ENCODE measurements around the gene UTRN. TPM values are rescaled to one million over a fixed set of nuclear protein-coding genes. Genes with fewer than 3 reads are reported as not detected.

Gene UTRN
- total RNA-seq, 3 donors from 2014 or later: 204 to 397 (median 263) TPM

GRCh38 chr6:144277174-144277573, 8.0 kb upstream of the UTRN start:
- Histone ChIP-seq H3K9me3 (no peaks in the 10 kb centered on the region), H3K4me1 (no peaks in the 10 kb centered on the region), H3K36me3 (no peaks in the 10 kb centered on the region), H3K27ac (no peak overlapping the region), H3K27me3 (no peaks in the 10 kb centered on the region), H3K4me3 (no peak overlapping the region)
- intact Hi-C loops (cut with DNase I; ENCODE audit: low total_unique reads): no loop called here
- TF ChIP-seq POLR2A (IDR thresholded peaks at IDR 0.05) (no peak), POLR2AphosphoS5 (IDR thresholded peaks at IDR 0.05) (no peak)
- TF ChIP-seq, protein P1, sequence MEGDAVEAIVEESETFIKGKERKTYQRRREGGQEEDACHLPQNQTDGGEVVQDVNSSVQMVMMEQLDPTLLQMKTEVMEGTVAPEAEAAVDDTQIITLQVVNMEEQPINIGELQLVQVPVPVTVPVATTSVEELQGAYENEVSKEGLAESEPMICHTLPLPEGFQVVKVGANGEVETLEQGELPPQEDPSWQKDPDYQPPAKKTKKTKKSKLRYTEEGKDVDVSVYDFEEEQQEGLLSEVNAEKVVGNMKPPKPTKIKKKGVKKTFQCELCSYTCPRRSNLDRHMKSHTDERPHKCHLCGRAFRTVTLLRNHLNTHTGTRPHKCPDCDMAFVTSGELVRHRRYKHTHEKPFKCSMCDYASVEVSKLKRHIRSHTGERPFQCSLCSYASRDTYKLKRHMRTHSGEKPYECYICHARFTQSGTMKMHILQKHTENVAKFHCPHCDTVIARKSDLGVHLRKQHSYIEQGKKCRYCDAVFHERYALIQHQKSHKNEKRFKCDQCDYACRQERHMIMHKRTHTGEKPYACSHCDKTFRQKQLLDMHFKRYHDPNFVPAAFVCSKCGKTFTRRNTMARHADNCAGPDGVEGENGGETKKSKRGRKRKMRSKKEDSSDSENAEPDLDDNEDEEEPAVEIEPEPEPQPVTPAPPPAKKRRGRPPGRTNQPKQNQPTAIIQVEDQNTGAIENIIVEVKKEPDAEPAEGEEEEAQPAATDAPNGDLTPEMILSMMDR (IDR thresholded peaks at IDR 0.05): no peak
- DNase-seq (ENCODE audit: low spot score in 2 of 2): no peak

DNA sequence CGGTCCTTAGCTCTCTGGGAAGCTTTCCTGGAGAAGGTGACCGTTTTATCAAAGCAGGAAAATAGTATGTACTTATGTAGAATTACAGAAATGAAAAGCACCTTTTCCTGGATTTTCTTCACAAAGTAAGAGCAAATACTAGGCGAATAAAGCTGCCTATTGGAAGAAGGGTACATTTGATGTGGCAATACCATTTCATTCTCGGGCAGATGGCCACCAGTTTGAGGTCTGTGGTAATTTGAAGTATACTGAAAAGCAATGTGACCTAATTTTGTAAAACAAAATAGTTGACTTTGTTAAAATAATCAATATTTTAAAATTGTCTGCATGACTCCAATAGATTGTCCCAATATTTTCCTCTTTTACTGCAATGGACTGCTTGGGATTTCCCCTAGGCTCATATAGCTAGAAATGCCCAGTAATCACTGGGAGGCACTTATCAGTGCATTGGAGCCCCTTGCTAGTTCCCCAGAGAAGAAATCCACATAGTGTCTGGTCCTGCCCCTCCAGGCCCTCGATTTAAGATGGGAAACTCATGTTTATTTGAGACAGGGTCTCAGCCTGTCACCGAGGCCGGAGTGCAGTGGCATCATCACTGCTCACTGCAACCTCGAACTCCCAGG, 7.4 kb upstream of the UTRN start:
- Histone ChIP-seq H3K4me1 (no peaks in the 10 kb centered on the region), H3K4me3 (no peak overlapping the region), H3K27ac (no peak overlapping the region), H3K27me3 (no peaks in the 10 kb centered on the region), H3K9me3 (no peaks in the 10 kb centered on the region), H3K36me3 (no peaks in the 10 kb centered on the region)
- TF ChIP-seq, protein P1 (IDR thresholded peaks at IDR 0.05): no peak
- no peak for TF ChIP-seq POLR2A (IDR thresholded peaks at IDR 0.05)
- no peak for DNase-seq (ENCODE audit: low spot score in 2 of 2)
- intact Hi-C loops (cut with DNase I; ENCODE audit: low total_unique reads): no loop called here

DNA sequence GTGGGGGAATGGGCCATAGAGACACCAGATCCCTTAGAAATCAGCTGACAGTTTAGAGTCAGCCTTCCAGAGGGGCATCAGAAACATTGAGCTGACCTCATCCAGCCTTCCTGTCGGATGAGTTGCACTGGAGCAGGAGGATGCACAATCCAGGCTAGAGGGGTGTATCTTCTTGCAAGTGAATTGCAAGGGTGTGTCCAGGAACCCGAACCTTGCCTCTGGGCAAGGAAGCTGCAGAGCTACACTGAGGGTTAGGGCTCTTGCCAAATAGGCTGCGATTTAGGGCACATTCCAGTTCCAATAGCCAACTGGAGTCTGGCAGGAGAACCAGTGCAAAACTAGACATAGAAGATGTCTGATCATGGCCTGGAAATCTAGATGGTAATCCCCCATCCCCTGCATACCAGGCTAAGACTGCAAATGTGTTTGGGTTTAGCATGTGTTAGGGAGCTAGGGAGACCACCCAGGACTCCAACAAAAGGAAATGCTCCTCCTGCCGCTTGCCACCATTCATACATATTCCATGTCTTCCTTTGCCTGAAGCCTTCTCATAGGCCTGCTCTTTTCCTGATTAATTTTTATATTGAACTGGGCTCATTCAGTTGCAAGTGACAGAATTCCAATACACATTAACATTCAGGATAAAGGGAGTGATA, 6.3 kb upstream of the UTRN start:
- Histone ChIP-seq H3K27ac (no peak overlapping the region), H3K27me3 (no peaks in the 10 kb centered on the region)
- intact Hi-C loops (cut with DNase I; ENCODE audit: low total_unique reads): no loop called here

DNA sequence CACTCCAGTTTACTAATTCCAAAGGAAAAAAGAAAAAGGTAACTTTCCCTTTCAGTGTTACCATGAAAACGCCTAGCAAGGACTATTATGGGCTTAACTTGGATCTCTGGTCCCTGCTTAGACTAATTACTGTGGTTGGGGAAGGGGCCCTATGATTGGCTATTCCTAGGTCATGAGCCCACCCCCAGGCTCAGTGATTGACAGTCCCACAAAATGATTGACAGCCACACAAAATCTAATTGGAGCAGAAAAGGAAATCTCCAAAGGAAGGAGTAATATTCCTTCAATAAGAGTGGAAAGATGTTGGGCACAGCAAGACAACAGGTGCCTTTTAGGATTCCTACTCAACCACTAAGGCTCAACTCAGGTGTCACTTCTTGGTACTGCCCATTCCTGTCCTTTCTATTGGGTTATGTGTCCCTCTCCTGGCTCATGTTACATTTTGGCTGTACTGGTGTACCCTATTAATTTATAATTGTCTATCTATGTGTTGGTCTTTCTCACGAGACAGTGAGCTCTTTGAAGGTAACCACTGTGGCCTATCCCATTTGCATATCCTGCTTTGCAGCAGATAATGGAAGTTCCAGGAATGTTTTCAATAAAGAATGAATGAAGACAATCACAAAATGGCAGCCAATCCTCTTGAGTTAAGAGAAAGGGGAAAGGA, 5.5 kb upstream of the UTRN start:
- DNase-seq (ENCODE audit: low spot score in 2 of 2): no peak
- Histone ChIP-seq H3K36me3 (no peaks in the 10 kb centered on the region), H3K4me3 (no peak overlapping the region), H3K27me3 (no peaks in the 10 kb centered on the region), H3K27ac (no peak overlapping the region), H3K9me3 (no peaks in the 10 kb centered on the region), H3K4me1 (no peaks in the 10 kb centered on the region)
- TF ChIP-seq, protein P1 (IDR thresholded peaks at IDR 0.05): no peak
- no peak for TF ChIP-seq POLR2AphosphoS5 (IDR thresholded peaks at IDR 0.05)
- no peak for TF ChIP-seq POLR2A (IDR thresholded peaks at IDR 0.05)
- intact Hi-C loops (cut with DNase I; ENCODE audit: low total_unique reads): no loop called here

More for the DNA sequence above, 6.3 kb upstream of the UTRN start:
- no peak for TF ChIP-seq POLR2AphosphoS5 (IDR thresholded peaks at IDR 0.05)
- no peak for TF ChIP-seq POLR2A (IDR thresholded peaks at IDR 0.05)
- TF ChIP-seq, protein P1 (IDR thresholded peaks at IDR 0.05): no peak
- no peaks in the 10 kb centered on the region for H3K36me3 ChIP-seq
- H3K9me3 ChIP-seq: no peaks in the 10 kb centered on the region
- H3K4me1 ChIP-seq: no peaks in the 10 kb centered on the region
- peak in 1 of 2 donors; percentile 26 for DNase-seq (ENCODE audit: low spot score in 2 of 2)
- no peak overlapping the region for H3K4me3 ChIP-seq

Measured in breast epithelium (tissue), 4 donors.